HG02970 (cell line): ENCODE data around the gene GHRL.

Experiments
- ATAC-seq: cut with Tn5 transposase; IDR thresholded peaks from one replicate; pipeline ENCODE4 v1.9.1; 2021; ENCODE audit warnings: mild to moderate bottlenecking, moderate library complexity, moderate number of reproducible peaks; ENCODE audit not compliant: unreplicated experiment, low FRiP score

GHRL gene

GRCh38 chr3:10292505-10293419, at the start of gene GHRL:
Gene GHRL (minus strand): TSS chr3:10292947. CDS start chr3:10290180, 2,767 bp downstream.
- ATAC-seq, result peak; percentile 65

DNA sequence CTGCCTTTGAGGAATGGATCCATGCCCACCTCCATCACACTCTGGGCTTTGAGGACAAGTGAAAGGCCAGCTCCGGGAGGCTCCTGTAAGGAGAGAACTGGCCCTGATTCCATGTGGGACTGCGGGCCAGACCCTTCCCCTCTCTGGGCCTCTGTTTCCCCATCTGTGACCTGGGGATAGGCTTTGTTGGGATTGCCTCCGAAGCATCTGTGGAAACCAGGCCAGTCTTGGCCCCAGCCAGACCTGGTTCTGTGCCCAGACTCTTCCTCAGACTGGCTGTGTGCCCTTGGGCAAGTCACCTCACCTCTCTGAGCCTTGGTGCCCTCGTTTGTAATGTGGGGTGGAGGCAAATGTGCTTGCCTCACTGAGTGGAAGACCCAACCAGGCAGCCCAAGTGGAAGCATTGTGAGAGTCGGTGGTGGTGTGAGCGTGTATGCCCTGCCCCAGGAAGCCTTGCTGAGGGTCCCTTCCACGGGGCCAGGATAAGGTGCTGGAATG, 49.2 kb upstream of the GHRL start:
- no peak for ATAC-seq

DNA sequence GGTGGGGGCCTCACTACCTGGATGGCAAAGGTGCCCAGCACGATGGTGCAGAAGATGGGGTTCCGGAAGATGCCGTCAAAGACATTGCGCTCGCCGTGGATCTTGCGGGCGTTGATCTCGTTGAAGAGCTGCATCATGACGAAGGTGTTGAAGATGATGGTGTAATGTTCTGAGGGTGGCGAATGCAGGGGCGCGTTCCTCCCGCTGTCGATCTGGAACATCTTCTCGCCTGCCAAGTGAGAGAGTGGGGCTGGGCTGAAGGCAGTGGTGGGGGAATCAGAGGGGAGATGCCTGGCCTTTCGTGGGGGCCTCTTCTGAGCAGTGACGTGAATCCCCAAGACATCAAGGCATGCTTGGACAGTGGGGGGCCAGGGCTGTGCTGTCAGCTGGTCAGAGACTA, 47.7 kb upstream of the GHRL start:
- ATAC-seq, result no peak

DNA sequence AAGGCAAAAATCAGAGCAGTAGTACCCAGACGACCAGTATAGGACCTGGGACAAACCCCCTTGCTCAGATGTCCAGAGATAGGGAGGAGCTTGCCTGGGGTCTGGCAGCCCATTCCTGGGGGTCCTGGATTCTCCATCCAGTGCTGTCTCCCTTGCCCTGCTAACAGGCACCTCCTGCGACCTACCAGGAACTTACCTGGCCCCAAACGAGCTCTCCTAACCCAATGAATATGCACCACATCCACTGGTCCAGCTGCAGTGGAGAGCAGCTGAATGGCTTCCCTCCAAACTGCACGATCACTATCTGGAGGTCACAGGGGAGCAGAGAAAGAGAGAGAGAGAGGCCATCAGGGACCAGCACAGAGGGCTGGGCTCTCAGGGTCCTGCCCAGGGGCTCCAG, 47.3 kb upstream of the GHRL start:
- no peak for ATAC-seq

- ATAC-seq, result no peak
Measured at GRCh38 chr3:10339376-10339955, 46.7 kb upstream of the GHRL start.

- ATAC-seq, result no peak
Measured at GRCh38 chr3:10338591-10339353, 46.0 kb upstream of the GHRL start.

DNA sequence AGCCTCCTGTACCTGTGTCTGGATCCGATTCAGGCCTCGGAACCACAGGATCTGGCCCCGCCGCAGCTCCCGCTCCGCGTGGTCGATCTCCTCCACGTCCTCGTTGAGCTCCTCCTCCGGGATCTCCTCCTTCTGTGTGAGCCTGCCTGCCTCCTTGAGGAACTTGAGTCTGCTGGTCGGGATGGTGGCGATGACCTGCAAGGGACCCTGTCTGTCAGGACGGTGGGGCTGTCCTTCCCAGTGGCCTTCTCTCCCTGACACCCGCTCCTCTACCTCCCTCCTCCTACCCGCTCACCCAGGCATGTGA, 45.4 kb upstream of the GHRL start:
- ATAC-seq, result no peak

- no peak for ATAC-seq
Measured at GRCh38 chr3:10337323-10338163, 44.8 kb upstream of the GHRL start.

GRCh38 chr3:10336761-10337160, 44.0 kb upstream of the GHRL start:
- ATAC-seq, result no peak

GRCh38 chr3:10335871-10336622, 43.3 kb upstream of the GHRL start:
- no peak for ATAC-seq

DNA sequence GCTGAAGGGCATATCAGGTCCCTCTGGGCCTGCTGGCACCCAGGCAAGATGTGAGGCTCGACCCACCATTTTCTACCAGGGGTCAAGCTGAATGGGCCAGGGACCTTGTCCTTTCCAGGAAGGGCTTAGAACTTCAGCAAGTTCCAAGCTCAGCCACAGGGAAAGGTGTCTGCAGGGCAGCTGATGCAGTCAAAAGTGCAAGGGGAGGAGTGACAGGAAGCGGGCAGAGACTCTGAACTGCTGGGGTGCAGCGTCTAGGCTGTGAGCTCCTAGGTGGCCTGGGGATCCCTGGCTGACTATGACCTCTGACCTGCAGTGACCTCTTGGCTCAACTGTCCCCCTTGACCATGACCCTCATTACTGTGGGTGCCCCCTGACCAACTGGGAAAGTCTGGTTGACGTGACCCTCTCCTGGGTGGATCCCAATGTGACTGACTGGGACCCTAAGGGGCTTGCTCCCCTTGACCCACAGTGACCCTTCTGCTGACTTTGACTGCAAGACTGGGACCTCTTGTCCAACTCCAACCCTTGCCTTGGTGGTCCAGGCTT, 42.5 kb upstream of the GHRL start:
- ATAC-seq, result no peak

DNA sequence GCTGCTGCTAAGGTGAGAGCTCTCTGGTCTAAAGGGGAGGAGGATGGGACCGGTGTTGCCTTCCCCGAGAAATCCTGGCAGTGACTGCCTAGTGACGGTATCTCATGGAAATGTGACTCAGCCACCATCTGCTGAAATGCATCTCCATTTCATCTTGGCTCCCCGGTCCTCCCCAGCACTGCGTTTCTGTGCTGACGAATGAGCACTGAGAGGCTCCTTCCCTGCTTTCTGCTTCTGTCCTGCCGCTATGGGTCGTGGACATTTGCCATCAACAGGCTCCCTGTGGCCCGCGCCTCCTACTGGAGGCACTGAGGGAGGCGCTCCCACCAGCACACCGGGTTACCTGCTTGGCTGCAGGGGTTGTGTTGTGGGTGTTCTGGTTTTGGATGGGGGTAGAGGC, 41.7 kb upstream of the GHRL start:
- ATAC-seq, result no peak

- ATAC-seq, result no peak
Measured at GRCh38 chr3:10334042-10334441, 41.3 kb upstream of the GHRL start.

DNA sequence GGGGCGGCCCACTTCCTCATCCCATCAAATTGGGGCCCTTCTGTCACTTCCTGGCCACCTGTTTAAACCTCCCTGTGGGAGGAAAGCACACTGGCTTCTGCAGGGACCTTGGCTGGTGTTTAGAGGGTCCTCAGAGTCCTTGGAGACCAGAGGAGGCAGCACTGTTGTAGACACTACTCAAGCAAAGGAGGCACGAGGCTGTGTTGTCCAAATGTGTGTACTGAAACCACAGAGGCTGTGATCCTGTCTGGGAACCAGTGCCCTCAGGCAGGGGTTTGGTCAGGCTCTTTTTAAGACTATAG, 40.6 kb upstream of the GHRL start:
- ATAC-seq, result no peak

- ATAC-seq, result no peak
Measured at GRCh38 chr3:10332481-10333348, 40.0 kb upstream of the GHRL start.

DNA sequence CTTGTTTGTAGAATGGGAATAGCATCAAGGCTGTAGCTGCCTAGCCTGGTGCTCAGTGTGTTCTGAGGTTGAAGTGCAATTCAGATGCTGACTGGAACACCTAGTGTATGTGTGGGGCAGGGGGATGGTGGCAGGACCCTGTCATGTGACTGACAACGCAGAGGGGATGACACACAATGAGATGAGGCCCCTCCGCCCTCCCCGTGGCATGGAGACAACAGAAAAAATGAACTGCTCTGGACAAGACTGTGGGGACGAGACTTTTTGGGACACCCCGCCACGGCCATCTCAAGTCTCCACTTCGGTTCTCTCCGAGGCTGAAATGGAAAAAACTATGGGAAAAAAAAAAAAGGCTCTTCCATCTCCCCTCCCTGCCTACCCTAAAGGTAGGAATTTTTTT, 38.6 kb upstream of the GHRL start:
- no peak for ATAC-seq

GRCh38 chr3:10330319-10330718, 37.6 kb upstream of the GHRL start:
- no peak for ATAC-seq

- no peak for ATAC-seq
Measured at GRCh38 chr3:10329495-10330015, 36.8 kb upstream of the GHRL start.
